ENCODE results near the gene DDR2.
"Not testable (repeated sequence)": the region's sequence is repeated elsewhere in the genome, so short reads cannot be mapped to it uniquely, and the experiment has no call there.

GRCh38 chr1:162794284-162794683, 162.0 kb downstream of the DDR2 start:
- TF ChIP-seq POLR2AphosphoS5, CTCF (IDR thresholded peaks at IDR 0.05): not testable (repeated sequence)
